WERI-Rb-1 (cell line): ENCODE data around the gene TNKS1BP1.

Experiments
- DNase-seq: peaks from one replicate; pipeline ENCODE4 v3.0.0-alpha.2; 2020
- H3K27ac ChIP-seq: fragments of 250-450 bp; sonication (Bioruptor Pico); 2 replicates; pipeline ENCODE4 v1.5.1; 2020; ENCODE audit warnings: mild to moderate bottlenecking, moderate library complexity
- H3K27me3 ChIP-seq: fragments of 250-450 bp; sonication (Bioruptor Pico); 2 replicates; pipeline ENCODE4 v1.5.1; 2021; ENCODE audit warnings: mild to moderate bottlenecking, low read depth, moderate library complexity; ENCODE audit not compliant: insufficient read depth, severe bottlenecking
- H3K36me3 ChIP-seq: fragments of 250-450 bp; sonication (Bioruptor Pico); 2 replicates; pipeline ENCODE4 v1.5.1; 2020; ENCODE audit warnings: mild to moderate bottlenecking, moderate library complexity
- H3K4me3 ChIP-seq: 2 replicates; pipeline ENCODE4 v1.5.1; 2011; ENCODE audit warnings: low read depth, mild to moderate bottlenecking, control low read depth, low read length
- H3K9me3 ChIP-seq: fragments of 250-450 bp; sonication (Bioruptor Pico); 2 replicates; pipeline ENCODE4 v1.5.1; 2021; ENCODE audit warnings: mild to moderate bottlenecking, moderate library complexity; ENCODE audit not compliant: severe bottlenecking
- TF ChIP-seq, protein P1 (sequence below): IDR thresholded peaks from 2 replicates; pipeline ENCODE4 v1.5.1; 2011; ENCODE audit warnings: low read depth, mild to moderate bottlenecking, control low read depth, inconsistent platforms, low read length

The TNKS1BP1 gene

DNA sequence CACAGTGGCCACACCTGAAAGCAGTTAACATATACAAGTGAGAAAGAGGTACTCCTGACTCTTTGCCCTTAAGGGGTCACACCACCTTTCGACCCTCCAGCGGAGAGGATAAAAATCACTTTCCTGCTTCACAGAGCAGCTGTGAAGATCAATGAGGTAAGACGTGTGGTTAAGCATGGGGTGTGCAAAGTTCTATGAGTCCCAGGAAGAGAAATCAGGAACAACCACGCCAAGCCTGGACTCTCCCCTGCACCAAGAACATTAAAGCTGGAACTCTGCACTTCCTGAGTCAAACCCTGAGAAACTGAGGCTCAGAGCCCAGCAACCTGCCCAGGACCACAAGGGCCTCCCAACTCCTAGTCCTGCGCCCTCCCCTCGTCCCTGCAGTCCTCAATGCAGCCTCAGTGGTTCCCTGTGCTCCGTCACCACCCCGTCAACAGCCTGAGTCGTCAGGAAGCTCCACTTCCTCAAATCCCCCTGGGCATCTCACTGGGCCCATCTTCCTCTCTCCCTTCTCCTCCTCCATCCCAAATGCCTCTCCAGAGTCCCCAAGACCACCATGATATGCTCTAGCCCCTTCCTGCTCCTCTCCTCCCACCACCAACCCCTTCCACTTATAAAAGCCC lies 17.7 kb downstream of the TNKS1BP1 start:
- DNase-seq = no peak
- no peaks in the 10 kb centered on the region for H3K9me3 ChIP-seq
- H3K27ac ChIP-seq = no peak overlapping the region
- TF ChIP-seq, protein P1, sequence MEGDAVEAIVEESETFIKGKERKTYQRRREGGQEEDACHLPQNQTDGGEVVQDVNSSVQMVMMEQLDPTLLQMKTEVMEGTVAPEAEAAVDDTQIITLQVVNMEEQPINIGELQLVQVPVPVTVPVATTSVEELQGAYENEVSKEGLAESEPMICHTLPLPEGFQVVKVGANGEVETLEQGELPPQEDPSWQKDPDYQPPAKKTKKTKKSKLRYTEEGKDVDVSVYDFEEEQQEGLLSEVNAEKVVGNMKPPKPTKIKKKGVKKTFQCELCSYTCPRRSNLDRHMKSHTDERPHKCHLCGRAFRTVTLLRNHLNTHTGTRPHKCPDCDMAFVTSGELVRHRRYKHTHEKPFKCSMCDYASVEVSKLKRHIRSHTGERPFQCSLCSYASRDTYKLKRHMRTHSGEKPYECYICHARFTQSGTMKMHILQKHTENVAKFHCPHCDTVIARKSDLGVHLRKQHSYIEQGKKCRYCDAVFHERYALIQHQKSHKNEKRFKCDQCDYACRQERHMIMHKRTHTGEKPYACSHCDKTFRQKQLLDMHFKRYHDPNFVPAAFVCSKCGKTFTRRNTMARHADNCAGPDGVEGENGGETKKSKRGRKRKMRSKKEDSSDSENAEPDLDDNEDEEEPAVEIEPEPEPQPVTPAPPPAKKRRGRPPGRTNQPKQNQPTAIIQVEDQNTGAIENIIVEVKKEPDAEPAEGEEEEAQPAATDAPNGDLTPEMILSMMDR = no peak
- no peaks in the 10 kb centered on the region for H3K27me3 ChIP-seq
- peaks cover 11% of the 10 kb centered on the region for H3K36me3 ChIP-seq
- no peak overlapping the region for H3K4me3 ChIP-seq

DNA sequence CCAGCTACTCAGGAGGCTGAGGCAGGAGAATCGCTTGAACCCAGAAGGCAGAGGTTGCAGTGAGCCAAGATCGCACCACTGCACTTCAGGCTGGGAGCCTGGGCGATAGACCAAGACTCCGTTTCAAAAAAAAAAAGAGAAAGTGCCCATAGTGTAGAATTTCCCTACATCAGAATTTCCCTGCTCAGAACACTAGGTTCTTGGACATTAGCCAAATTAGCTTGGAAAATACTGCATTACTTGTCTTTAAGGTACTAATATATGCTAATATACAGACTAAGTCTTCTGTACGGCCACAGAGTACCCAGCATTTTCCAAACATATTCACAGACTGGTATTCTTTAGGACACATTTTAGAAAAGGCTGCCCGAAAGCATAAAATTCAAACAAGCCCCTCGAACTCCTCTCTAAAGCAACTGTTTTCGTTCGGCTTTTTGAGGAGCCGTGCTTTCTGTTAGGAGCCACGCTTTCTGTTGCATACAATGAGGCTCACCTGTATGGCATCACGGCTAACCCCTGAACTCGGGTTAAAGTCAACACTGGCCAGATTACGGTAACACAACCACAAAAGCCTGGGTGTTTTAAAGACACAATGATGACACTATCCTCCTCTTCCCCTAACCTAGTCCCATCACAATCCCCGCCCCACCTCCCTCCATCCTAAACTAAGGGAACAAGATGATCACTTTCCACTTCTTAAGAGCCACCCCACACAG lies 18.4 kb downstream of the TNKS1BP1 start:
- H3K4me3 ChIP-seq = no peak overlapping the region
- TF ChIP-seq, protein P1 = no peak
- H3K27me3 ChIP-seq = no peaks in the 10 kb centered on the region
- H3K27ac ChIP-seq = no peak overlapping the region
- peaks cover 11% of the 10 kb centered on the region for H3K36me3 ChIP-seq
- H3K9me3 ChIP-seq = no peaks in the 10 kb centered on the region
- DNase-seq = no peak

DNA sequence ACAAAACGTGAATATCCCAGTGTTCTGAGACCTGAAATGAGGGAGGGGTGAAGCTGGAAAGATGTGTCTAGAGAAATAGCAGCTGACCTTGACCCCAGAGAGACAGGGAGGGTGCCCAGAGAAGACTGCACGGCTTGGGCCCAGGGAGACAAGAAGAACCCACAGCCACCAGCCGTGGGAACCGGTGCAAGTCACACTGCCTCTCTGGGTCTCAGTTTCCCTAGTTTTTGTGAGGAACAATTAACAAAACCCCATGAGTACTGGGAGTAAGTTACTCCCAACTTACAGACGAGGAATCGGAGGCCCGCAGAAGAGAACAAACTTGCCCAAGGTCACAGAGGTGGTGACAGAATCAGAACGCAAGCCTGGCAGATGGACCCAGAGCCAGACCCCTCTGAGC lies 19.2 kb downstream of the TNKS1BP1 start:
- TF ChIP-seq, protein P1 = no peak
- no peak for DNase-seq
- H3K4me3 ChIP-seq = no peak overlapping the region
- peaks cover 18% of the 10 kb centered on the region for H3K36me3 ChIP-seq
- H3K27ac ChIP-seq = no peak overlapping the region
- H3K27me3 ChIP-seq = no peaks in the 10 kb centered on the region
- H3K9me3 ChIP-seq = no peaks in the 10 kb centered on the region

DNA sequence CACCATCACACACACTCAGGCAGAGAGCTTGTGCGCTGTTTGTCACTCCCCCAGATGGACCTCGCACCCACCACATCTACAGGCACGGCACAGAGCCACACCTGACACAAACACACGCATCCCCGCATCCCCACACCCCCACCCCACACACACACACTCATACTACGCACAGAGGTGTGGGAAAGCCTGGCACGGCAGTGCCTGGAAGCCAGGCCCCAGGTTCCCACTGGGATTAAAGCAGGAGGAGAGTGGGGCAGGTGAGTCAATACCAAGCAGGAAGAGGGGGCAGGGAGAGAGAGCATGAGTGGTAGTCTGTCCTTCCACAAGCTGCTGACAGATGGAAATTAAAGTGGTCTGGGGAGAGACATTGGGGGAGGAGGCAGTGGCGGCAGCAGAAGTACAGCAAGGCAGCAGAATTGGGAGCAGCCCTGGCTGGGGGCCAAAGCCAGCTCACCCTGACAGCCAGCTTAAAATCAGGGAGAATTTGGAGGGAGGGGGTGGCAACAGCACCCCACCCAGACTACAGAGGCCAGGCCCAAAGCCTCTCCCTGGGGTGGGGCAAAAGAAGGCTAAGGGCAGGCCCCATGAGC lies 20.7 kb downstream of the TNKS1BP1 start:
- Histone ChIP-seq H3K36me3 (peaks cover 25% of the 10 kb centered on the region), H3K27ac (no peak overlapping the region), H3K27me3 (no peaks in the 10 kb centered on the region), H3K9me3 (peaks cover 6% of the 10 kb centered on the region), H3K4me3 (no peak overlapping the region)
- peak; percentile 44 for DNase-seq
- TF ChIP-seq, protein P1 = no peak

DNA sequence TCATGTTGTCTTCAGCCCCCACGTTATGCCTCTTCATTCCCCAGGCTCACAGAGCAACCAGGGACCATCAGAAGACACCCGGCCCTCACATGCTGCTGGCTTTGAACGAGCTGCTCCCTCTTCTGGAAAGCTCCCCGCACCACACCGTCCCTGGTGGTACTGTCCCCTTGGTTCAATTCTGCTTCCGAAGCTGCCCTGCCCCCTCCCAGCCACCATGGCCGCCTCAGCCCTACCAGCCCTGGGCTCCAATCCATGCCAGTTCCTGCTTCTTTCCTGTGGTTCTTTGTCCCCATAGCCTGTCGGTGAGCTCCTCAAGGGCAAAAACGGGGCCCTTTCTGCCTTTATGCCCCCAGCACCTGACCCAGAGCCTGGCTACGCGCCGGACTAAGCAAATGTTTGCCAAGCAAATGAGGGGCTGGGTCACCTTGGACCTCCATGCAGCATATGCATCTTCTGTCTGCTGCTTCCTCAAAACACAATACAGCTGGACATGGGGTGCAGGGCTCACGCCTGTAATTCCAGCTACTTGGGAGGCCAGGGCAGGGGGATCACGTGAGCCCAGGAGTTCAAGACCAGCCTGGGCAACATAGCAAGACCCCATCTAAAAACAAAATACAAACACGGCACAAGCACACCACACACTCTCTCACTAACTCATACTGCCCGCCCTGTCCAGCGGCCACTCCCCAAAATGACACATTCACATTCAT lies 21.3 kb downstream of the TNKS1BP1 start:
- H3K9me3 ChIP-seq = peaks cover 6% of the 10 kb centered on the region
- no peak overlapping the region for H3K4me3 ChIP-seq
- peaks cover 26% of the 10 kb centered on the region for H3K36me3 ChIP-seq
- DNase-seq = peak; percentile 47
- H3K27ac ChIP-seq = no peak overlapping the region
- H3K27me3 ChIP-seq = no peaks in the 10 kb centered on the region
- TF ChIP-seq, protein P1 = peak; percentile 33; the same call in 1 of the 2 replicates
